K562 (cell line): ENCODE measurements around the gene USP19.

Source experiments
- NCOA2 ChIP-seq, 2 experiments: fragments of 450-650 bp; IDR thresholded peaks; 2 replicates each; pipeline ENCODE4 v1.6.1; 2018; ENCODE audit warnings: mild to moderate bottlenecking in 2 of 2, moderate library complexity in 1 of 2; ENCODE audit not compliant: partially characterized antibody in 2 of 2
- TF ChIP-seq, protein P1 (sequence below), 3 experiments: IDR thresholded peaks in 2 of 3; conservative IDR thresholded peaks in 1 of 3; 2 replicates each; pipeline ENCODE4 v1.5.1; 2011 to 2012; ENCODE audit warnings: low read length in 3 of 3, mild to moderate bottlenecking in 3 of 3, control low read depth in 2 of 3, improper control_type of control experiment in 1 of 3, inconsistent platforms in 1 of 3, low read depth in 1 of 3, mixed read lengths in 1 of 3, moderate library complexity in 1 of 3; ENCODE audit not compliant: insufficient read depth in 2 of 3

DNA sequence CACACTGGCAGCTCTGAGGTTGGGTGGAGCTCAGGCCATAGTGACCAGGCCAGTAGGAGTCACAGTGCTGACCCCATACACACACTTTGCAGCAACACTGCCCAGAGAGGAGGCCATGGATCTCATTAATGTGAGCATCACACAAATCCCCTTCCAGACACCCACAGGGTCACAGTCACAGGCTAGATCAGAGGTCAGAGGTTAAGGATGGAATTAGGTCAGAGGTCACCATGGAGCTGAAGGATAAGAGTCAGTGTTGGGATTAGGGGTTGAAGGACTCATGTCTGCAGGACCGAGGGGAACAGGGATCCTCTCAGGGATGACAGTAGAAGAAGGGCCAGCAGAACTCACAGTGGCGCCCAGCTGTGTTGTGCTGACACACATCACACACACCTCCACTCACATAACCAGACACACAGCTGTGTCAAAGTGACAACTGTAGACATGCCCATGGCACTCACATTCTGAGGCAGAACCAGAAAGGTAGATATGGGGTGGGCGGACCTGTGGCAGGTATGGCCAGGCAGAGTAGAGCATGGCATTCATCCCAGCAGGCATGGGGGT is 32.8 kb upstream of the USP19 start:
- TF ChIP-seq, protein P1, sequence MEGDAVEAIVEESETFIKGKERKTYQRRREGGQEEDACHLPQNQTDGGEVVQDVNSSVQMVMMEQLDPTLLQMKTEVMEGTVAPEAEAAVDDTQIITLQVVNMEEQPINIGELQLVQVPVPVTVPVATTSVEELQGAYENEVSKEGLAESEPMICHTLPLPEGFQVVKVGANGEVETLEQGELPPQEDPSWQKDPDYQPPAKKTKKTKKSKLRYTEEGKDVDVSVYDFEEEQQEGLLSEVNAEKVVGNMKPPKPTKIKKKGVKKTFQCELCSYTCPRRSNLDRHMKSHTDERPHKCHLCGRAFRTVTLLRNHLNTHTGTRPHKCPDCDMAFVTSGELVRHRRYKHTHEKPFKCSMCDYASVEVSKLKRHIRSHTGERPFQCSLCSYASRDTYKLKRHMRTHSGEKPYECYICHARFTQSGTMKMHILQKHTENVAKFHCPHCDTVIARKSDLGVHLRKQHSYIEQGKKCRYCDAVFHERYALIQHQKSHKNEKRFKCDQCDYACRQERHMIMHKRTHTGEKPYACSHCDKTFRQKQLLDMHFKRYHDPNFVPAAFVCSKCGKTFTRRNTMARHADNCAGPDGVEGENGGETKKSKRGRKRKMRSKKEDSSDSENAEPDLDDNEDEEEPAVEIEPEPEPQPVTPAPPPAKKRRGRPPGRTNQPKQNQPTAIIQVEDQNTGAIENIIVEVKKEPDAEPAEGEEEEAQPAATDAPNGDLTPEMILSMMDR (IDR thresholded peaks at IDR 0.05 in 2 of 3, conservative IDR thresholded peaks at IDR 0.05 in 1 of 3; ENCODE audit: insufficient read depth in 2 of 3, low read depth in 1 of 3, low read length in 3 of 3): no peak
- TF ChIP-seq NCOA2 (IDR thresholded peaks at IDR 0.05; ENCODE audit: partially characterized antibody in 2 of 2): no peak
